Endothelial cell of umbilical vein (primary cell): ENCODE data around the gene NR3C2. TPM values are rescaled to one million over a fixed set of nuclear protein-coding genes. Genes with fewer than 3 reads are reported as not detected.
"Not testable (repeated sequence)": the region's sequence is repeated elsewhere in the genome, so short reads cannot be mapped to it uniquely, and the experiment has no call there.

ENCODE experiments used
- BruUV-seq: library from RNA; stranded (reverse); fragments of 400-500 nt; replicated peaks from 2 replicates; lab custom pipeline; 2021; lab: Mats Ljungman, UMichigan
- CTCF ChIA-PET: fragments of 300-600, 350-600 bp; sonication (Branson Sonifier 250); formaldehyde crosslinking; loops from one replicate; lab custom pipeline; 2021; ENCODE audit warnings: antibody characterized with exemption, inconsistent platforms; lab: Charles Lee
- POLR2A ChIA-PET: fragments of 300-600, 350-600 bp; sonication (Branson Sonifier 250); formaldehyde crosslinking; loops from one replicate; lab custom pipeline; 2021; ENCODE audit warnings: antibody characterized with exemption, inconsistent platforms; lab: Charles Lee
- DNase-seq: peaks from one replicate; pipeline ENCODE4 v3.0.0-alpha.2; 2011; ENCODE audit warnings: low read depth, low spot score
- FAIRE-seq: peaks from 2 replicates; lab custom pipeline; 2011; peaks lifted over from hg19 to GRCh38; lab: Jason Lieb, UNC
- H2AFZ ChIP-seq: 2 replicates; pipeline ENCODE4 v1.6.0; 2012; ENCODE audit warnings: low read depth, low read length, control low read depth, inconsistent platforms
- H3K27ac ChIP-seq: 2 replicates; pipeline ENCODE4 v1.5.1; 2011; ENCODE audit warnings: low read depth, mild to moderate bottlenecking, control low read depth, low read length, moderate library complexity; ENCODE audit not compliant: insufficient read depth
- H3K27me3 ChIP-seq, 2 experiments: 2 replicates each; pipeline versions ENCODE4 v1.6.0 to v1.6.1; 2011; ENCODE audit warnings: low read length in 2 of 2, mixed read lengths in 1 of 2; ENCODE audit not compliant: control insufficient read depth in 2 of 2, insufficient read depth in 2 of 2
- H3K36me3 ChIP-seq, 2 experiments: 2 replicates in 1 of 2; 3 replicates in 1 of 2; pipeline ENCODE4 v1.5.1; 2011; ENCODE audit warnings: low read length in 2 of 2, mild to moderate bottlenecking in 1 of 2, moderate library complexity in 1 of 2; ENCODE audit not compliant: control insufficient read depth in 2 of 2, insufficient read depth in 2 of 2; ENCODE audit errors: extremely low read depth in 1 of 2
- H3K4me1 ChIP-seq: 3 replicates; pipeline ENCODE4 v1.5.1; 2011; ENCODE audit warnings: mild to moderate bottlenecking, low read length; ENCODE audit not compliant: control insufficient read depth, insufficient read depth; ENCODE audit errors: extremely low read depth
- H3K4me2 ChIP-seq: 2 replicates; pipeline ENCODE4 v1.6.1; 2011; ENCODE audit warnings: low read length, control low read depth, mixed read lengths; ENCODE audit not compliant: insufficient read depth
- H3K4me3 ChIP-seq, 3 experiments: fragments of 200-600 bp in 1 of 3; sonication (generic), shearing (Covaris generic) in 1 of 3; replicated peaks in 1 of 3; 2 replicates each; pipeline ENCODE4 v1.5.1; 2011 to 2016; ENCODE audit warnings: control low read depth in 3 of 3, low read length in 3 of 3, mild to moderate bottlenecking in 2 of 3, inconsistent platforms in 1 of 3, low read depth in 1 of 3, moderate library complexity in 1 of 3; ENCODE audit not compliant: insufficient read depth in 1 of 3
- H3K79me2 ChIP-seq: 2 replicates; pipeline ENCODE4 v1.6.0; 2012; ENCODE audit warnings: low read length, inconsistent platforms; ENCODE audit not compliant: control insufficient read depth, insufficient read depth
- H3K9ac ChIP-seq: replicated peaks from 2 replicates; pipeline ENCODE3; 2011; ENCODE audit warnings: low read length, control low read depth; ENCODE audit not compliant: insufficient read depth; ENCODE audit errors: extremely low read depth
- H3K9me1 ChIP-seq: replicated peaks from 3 replicates; pipeline ENCODE4 v1.6.0; 2011; ENCODE audit warnings: mild to moderate bottlenecking, low read length; ENCODE audit not compliant: control insufficient read depth, insufficient read depth; ENCODE audit errors: extremely low read depth
- H3K9me3 ChIP-seq: replicated peaks from 2 replicates; pipeline ENCODE4 v1.5.1; 2012; ENCODE audit warnings: low read length, inconsistent platforms; ENCODE audit not compliant: control insufficient read depth, insufficient read depth
- H4K20me1 ChIP-seq: replicated peaks from 2 replicates; pipeline ENCODE3; 2011; ENCODE audit warnings: mild to moderate bottlenecking, low read length; ENCODE audit not compliant: control insufficient read depth, insufficient read depth; ENCODE audit errors: extremely low read depth
- EZH2 ChIP-seq: IDR thresholded peaks from 2 replicates; pipeline ENCODE4 v1.6.1; 2012; ENCODE audit warnings: borderline replicate concordance, low read depth, mild to moderate bottlenecking, moderate library complexity, low read length, inconsistent platforms; ENCODE audit not compliant: severe bottlenecking
- FOS ChIP-seq: IDR thresholded peaks from 2 replicates; pipeline ENCODE4 v1.6.1; 2011; ENCODE audit warnings: mild to moderate bottlenecking, low read length, moderate library complexity, borderline replicate concordance; ENCODE audit not compliant: insufficient read depth
- GATA2 ChIP-seq: IDR thresholded peaks from 2 replicates; pipeline ENCODE4 v1.7.0; 2011; ENCODE audit warnings: low read depth, mild to moderate bottlenecking, moderate library complexity, mixed read lengths, low read length; ENCODE audit not compliant: insufficient read length, insufficient read depth
- JUN ChIP-seq: IDR thresholded peaks from 2 replicates; pipeline ENCODE4 v1.6.1; 2011; ENCODE audit warnings: borderline replicate concordance, low read depth; ENCODE audit not compliant: insufficient read length, insufficient read depth
- MYC ChIP-seq: IDR thresholded peaks from one replicate; pipeline ENCODE4 v1.6.1; 2011; ENCODE audit warnings: mild to moderate bottlenecking, low read depth, low read length
- POLR2A ChIP-seq: IDR thresholded peaks from 2 replicates; pipeline ENCODE4 v1.6.1; 2012; ENCODE audit warnings: low read depth, mild to moderate bottlenecking, control low read depth, low read length
- POLR2AphosphoS5 ChIP-seq: IDR thresholded peaks from 2 replicates; pipeline ENCODE4 v1.6.1; 2012; ENCODE audit warnings: low read depth, mild to moderate bottlenecking, control low read depth, low read length, moderate library complexity; ENCODE audit not compliant: insufficient read depth
- dilution Hi-C: fragments of 300-500 bp; cut with MboI; formaldehyde crosslinking; loops from one replicate; pipeline ENCODE4 v1.15.0; 2019; ENCODE audit warnings: low sequenced_read_pairs; ENCODE audit not compliant: extremely low pct_ligation_motif_present
- intact Hi-C: fragments of 100-400 bp; cut with micrococcal nuclease; formaldehyde crosslinking; loops from one replicate; pipeline ENCODE4 v1.10.0; 2022
- polyA plus RNA-seq, 4 experiments: library from polyadenylated mRNA; depleted of rRNA in 3 of 4; stranded (reverse) in 3 of 4; unstranded in 1 of 4; fragments of >200 nt; gene quantifications; 2 replicates each; pipeline versions ENCODE4 v1.2.1 to v1.2.3, GENCODE V29; 2011 to 2012; ENCODE audit warnings: missing spikeins in 1 of 4
- total RNA-seq: library from RNA; stranded (reverse); gene quantifications from 2 replicates; pipeline ENCODE4 v1.2.3, GENCODE V29; 2021
- TF ChIP-seq, protein P1 (sequence below), 2 donors: IDR thresholded peaks; 1 replicate in 1 of 2; 2 replicates in 1 of 2; pipeline ENCODE4 v1.5.1; 2011; ENCODE audit warnings: low read length in 2 of 2, mild to moderate bottlenecking in 2 of 2, moderate library complexity in 2 of 2, control low read depth in 1 of 2, inconsistent platforms in 1 of 2, low read depth in 1 of 2; ENCODE audit not compliant: insufficient read depth in 1 of 2; ENCODE audit errors: extremely low read depth in 1 of 2
- TF ChIP-seq, protein P2 (sequence below): IDR thresholded peaks from 2 replicates; pipeline ENCODE4 v1.6.1; 2011; ENCODE audit not compliant: insufficient read depth, insufficient read length

NR3C2 gene
- total and polyA plus RNA-seq, 2 donors (not counting 3 experiments of a cell fraction or from before 2014, with no cell fraction given) = 4.8 to 16.4 TPM

DNA sequence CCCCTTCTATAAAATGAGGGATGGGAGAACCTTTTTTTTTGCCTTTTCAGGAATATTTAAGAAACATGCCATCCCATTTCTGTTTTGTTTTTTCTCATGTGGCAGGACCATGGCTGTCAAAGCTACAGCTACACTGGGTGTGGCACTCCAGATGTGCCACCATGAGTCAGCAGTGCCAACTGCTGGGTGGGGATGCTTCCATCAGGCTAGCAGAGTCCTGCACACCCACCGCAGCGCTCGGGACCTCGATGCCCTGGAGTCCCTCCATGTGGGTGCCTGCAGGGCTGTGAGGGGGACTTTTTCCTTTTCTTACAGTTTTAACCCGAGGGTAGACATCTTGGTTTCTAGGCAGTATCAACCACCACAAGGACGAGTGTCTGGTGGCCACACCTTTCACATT is 352.6 kb downstream of the NR3C2 start:
- no peaks in the 10 kb centered on the region for H3K27me3 ChIP-seq
- intact Hi-C loops = no loop called here
- no peak overlapping the region for H3K4me3 ChIP-seq
- H2AFZ ChIP-seq = no peak overlapping the region
- H4K20me1 ChIP-seq = no peaks in the 10 kb centered on the region
- no peaks in the 10 kb centered on the region for H3K36me3 ChIP-seq
- POLR2A ChIA-PET = no interaction called here
- H3K27ac ChIP-seq = no peak overlapping the region
- no peak overlapping the region for H3K4me2 ChIP-seq
- TF ChIP-seq GATA2 = no peak
- TF ChIP-seq JUN = no peak
- no peak for TF ChIP-seq POLR2A
- no peak for TF ChIP-seq EZH2
- no peak for TF ChIP-seq POLR2AphosphoS5
- TF ChIP-seq FOS = no peak
- no peak for TF ChIP-seq MYC
- TF ChIP-seq, protein P1, sequence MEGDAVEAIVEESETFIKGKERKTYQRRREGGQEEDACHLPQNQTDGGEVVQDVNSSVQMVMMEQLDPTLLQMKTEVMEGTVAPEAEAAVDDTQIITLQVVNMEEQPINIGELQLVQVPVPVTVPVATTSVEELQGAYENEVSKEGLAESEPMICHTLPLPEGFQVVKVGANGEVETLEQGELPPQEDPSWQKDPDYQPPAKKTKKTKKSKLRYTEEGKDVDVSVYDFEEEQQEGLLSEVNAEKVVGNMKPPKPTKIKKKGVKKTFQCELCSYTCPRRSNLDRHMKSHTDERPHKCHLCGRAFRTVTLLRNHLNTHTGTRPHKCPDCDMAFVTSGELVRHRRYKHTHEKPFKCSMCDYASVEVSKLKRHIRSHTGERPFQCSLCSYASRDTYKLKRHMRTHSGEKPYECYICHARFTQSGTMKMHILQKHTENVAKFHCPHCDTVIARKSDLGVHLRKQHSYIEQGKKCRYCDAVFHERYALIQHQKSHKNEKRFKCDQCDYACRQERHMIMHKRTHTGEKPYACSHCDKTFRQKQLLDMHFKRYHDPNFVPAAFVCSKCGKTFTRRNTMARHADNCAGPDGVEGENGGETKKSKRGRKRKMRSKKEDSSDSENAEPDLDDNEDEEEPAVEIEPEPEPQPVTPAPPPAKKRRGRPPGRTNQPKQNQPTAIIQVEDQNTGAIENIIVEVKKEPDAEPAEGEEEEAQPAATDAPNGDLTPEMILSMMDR (IDR thresholded peaks at IDR 0.05; ENCODE audit: extremely low read depth in 1 of 2, insufficient read depth in 1 of 2, low read depth in 1 of 2, low read length in 2 of 2) = no peak
- TF ChIP-seq, protein P2, sequence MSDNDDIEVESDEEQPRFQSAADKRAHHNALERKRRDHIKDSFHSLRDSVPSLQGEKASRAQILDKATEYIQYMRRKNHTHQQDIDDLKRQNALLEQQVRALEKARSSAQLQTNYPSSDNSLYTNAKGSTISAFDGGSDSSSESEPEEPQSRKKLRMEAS = no peak
- no peaks in the 10 kb centered on the region for H3K4me1 ChIP-seq
- BruUV-seq = no TSS peak
- no peaks in the 10 kb centered on the region for H3K9me1 ChIP-seq
- H3K9me3 ChIP-seq = no peaks in the 10 kb centered on the region
- DNase-seq (no peak), FAIRE-seq (no peak)
- CTCF ChIA-PET = no interaction called here
- no peaks in the 10 kb centered on the region for H3K79me2 ChIP-seq
- dilution Hi-C loops = no loop called here
- no peak overlapping the region for H3K9ac ChIP-seq

DNA sequence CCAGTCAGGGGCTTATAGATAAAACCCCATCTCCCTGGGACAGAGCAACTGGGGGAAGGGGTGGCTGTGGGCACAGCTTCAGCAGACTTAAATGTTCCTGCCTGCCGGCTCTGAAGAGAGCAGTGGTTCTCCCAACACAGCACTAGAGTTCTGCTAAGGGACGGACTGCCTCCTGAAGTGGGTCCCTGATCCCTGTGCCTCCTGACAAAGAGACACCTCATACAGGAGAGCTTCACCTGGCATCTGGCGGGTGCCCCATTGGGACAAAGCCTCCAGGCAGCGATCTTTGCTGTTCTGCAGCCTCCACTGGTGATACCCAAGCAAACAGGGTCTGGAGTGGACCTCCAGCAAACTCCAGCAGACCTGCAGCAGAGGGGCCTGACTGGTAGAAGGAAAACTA is 359.1 kb downstream of the NR3C2 start:
- H3K36me3 ChIP-seq, H3K9me3 ChIP-seq, H2AFZ ChIP-seq, DNase-seq, H3K4me3 ChIP-seq, CTCF ChIA-PET, H3K79me2 ChIP-seq, H3K9ac ChIP-seq, dilution Hi-C loops, FAIRE-seq, H3K4me2 ChIP-seq, intact Hi-C loops, POLR2A ChIA-PET, H3K27ac ChIP-seq, H3K4me1 ChIP-seq, H3K27me3 ChIP-seq, H4K20me1 ChIP-seq, BruUV-seq, H3K9me1 ChIP-seq: not testable (repeated sequence)
